CD4-positive, alpha-beta T cell treated with Interleukin-17A for 4 hours (primary cell): Measurements from ENCODE around the gene FAR2.

Experiments used
- DNase-seq: peaks from one replicate; pipeline ENCODE4 v3.0.0-alpha.2; 2020; ENCODE audit warnings: mixed read lengths

The FAR2 gene

GRCh38 chr12:29208936-29209701, 60.0 kb downstream of the FAR2 start:
- no peak for DNase-seq

DNA sequence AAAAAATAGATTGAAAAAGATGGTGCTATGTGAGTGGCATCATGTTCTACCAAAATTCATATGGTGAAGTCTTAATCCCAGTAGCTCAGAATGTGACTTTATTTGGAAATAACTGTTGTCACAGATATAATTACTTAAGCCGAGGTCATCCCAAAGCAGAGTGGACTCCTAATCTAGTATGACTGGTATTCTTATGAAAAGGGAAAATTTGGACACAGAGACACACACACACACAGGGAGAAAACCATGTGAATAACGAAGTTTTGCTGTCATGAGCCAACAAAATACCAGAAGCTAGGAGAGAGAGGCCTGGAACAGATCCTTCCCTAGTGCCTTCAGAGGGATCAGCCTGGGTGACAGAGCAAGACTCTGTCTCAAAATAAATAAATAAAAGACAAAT, 62.6 kb downstream of the FAR2 start:
- no peak for DNase-seq

DNA sequence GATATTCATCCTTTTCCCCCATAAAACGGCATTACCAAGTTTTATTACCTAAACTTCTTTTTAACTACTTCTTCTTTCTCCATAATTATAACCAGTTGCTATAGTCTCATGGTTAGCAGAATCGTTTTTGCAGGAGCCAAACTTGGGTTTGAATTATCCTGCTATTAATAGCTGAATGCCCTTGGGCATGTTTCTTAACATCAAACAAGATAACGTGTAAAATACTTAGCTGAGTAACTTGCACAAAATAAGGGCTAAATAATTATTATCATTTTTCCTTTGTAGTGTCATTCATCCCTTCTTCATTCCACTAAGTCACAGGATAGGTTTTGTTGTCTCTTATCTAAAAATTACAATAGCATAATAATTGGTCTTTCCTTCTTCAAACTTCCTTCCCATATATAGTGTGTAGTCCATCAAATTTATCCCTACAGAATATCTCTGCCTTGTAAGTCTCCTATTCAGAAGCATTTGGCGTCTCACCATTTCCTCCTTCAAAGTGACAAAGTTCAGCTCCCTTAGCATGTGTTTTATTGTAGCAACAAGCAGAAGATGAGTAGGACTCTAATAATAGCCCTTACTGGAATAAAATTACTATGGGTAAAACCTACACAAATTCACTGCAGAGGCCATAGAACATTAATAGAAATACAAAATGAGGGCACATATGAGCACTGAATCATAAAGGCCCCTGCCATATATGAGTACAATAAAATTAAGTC, 63.8 kb downstream of the FAR2 start:
- DNase-seq: no peak

- no peak for DNase-seq
These were observed 67.2 kb downstream of the FAR2 start for GRCh38 chr12:29216266-29216665.

GRCh38 chr12:29216797-29217575, 67.9 kb downstream of the FAR2 start:
- no peak for DNase-seq

DNA sequence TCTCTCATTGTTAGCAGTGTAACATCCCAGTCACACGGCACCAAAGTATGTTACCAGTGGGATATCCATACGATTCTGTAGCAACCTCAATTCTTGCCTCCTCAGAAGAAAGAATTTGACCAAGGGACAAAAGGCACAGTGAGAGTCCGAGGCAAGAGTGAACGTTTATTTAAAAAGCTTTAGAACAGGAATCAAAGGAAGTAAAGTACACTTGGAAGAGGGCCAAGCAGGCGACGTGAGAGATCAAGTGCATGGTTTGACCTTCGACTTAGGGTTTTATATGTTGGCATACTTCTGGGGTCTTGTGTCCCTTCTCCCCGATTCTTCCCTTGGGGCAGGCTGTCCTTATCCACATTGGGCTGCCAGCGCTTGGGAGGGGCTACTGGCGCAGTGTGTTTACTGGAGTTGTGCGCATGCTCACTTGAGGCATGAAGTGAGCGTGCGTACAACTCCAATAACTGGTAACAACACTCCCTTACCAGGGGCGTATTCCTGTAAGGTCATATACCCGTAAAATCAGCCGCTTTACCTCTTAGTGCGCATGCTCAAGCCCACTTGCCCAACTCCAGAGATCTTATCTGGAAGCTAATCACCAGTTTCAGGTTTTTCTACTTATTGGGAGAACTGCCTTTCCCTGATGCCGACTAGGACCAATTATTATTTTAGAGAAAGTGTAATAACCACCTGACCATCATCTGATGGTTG, 71.7 kb downstream of the FAR2 start:
- DNase-seq: no peak

DNA sequence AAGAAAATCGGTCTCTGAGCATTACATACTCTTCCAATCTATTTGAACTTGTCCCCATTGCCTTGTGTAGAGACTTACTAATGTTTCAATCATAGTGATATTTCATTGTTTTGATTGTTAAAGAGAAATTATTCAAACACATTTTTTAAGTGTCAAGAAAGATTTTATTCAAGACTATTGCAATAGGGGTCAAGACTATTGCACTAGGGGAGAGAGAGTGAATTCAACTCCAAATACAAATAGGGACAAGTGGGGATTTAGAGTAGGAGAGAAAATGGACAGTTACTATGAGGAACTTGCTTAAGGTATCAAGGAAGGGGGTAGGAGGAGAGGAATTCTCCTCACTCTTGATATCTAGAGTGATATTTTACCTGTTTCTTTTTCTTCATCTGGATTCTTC, 73.1 kb downstream of the FAR2 start:
- no peak for DNase-seq

- no peak for DNase-seq
These were observed 74.3 kb downstream of the FAR2 start for GRCh38 chr12:29223426-29223825.

GRCh38 chr12:29223956-29224543, 75.0 kb downstream of the FAR2 start:
- DNase-seq: no peak

- DNase-seq: no peak
These were observed 75.5 kb downstream of the FAR2 start for GRCh38 chr12:29224572-29224971.

- no peak for DNase-seq
These were observed 76.8 kb downstream of the FAR2 start for GRCh38 chr12:29225834-29226233.

DNA sequence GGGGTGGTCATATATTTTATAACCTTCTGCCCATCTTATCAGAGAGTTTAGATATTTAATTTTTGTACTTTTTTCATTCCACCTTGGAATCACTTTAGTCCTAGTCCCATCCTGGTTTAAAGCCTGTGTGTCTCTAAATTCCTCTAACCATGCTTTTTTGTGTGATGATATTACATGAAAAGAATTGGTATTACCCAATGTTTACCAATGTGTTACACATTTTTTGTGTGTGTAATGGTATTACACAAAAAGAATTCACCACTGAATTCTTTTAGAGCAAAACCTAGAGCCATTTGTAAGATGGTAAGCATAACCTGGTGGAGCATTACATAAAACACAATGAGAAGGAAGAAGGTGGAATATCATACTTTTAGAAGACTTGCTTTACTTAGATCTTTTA, 77.5 kb downstream of the FAR2 start:
- DNase-seq: no peak

DNA sequence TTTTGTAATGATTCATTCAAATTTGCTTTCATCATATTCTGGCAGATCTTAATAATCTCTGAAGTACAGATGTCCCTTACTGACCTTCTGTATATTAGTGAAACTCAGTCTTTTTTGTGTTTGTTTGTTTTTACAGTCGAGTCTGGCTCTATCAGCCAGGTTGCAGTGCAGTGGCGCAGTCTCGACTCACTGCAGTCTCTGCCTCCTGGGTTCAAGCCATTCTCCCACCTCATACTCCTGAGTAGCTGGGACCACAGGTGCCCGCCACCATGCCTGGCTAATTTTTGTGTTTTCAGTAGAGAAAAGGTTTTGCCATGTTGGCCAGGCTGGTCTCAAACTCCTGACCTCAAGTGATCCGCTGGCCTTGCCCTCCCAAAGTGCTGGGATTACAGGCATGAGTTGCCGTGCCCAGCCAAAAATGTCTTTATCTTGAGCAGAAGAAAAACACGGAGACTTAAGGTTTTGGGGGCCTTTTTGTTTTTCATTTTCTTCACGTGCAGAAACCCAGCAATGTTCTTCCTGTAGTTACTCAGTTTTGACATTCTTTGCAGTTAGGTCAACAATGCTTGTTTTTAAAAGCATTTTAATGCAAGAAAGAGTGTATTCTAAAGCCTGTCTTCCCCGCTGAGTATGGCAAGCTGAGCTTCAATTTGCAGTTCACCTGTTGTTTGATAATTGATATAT, 79.5 kb downstream of the FAR2 start:
- DNase-seq: no peak

- DNase-seq: no peak
These were observed 80.1 kb downstream of the FAR2 start for GRCh38 chr12:29229158-29229505.

GRCh38 chr12:29229937-29230336, 80.9 kb downstream of the FAR2 start:
- DNase-seq: no peak

DNA sequence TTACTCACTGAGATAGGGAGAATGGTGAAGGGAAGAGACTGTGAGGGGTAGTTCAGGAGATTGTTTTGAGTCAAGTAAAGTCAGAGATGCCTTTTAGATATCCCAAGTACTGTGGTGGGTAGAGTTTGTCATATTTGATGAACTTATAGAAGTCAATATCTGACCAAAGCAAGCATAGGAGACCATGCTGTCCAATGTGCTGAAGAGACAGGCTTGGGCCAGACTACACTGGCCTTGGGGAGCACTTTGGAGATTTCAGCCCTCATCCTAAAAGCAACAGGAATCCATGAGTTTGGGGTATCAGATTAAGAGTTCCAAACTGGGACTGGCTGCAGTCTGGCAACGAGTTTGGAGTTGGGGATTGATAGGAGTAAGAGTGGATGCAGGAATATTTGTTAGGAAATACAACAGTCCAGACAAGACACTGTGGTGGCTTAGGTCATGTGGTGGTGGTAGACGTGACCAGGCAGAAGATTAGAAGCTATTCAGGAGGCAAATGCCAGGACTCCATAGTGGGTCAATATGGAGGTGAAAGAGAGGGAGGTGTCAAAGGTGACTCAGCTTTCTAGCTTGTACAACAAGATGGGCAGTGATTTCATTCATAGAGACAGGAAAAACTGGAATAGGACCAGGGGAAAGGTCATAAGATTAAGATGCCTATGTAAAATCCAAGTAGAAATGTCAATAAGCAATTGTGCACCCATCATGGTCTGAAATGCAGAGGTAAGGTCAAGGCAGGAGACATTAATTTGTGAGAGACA, 81.9 kb downstream of the FAR2 start:
- no peak for DNase-seq

DNA sequence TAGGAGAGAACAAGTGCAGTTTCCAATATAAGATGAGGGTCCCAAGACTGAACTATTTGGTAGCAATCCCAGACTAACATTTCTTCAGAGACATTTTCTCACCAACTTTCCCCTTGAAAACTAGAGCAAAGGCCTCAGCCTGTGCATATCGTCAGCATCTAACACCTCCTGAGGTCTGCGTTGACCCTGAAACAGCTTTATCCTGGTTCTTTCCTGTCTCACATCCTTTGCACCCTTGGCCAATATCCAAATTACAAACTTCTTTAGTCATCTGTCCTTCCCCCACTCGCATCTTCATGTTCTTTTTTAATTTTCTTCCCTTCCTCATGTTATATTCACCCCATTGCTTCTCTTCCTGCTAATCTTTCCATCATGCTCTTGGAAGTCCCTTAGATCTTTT, 83.0 kb downstream of the FAR2 start:
- DNase-seq: no peak

- DNase-seq: no peak
These were observed 85.5 kb downstream of the FAR2 start for GRCh38 chr12:29234552-29234951.

- DNase-seq: no peak
These were observed 86.0 kb downstream of the FAR2 start for GRCh38 chr12:29234965-29235626.

- no peak for DNase-seq
These were observed 89.8 kb downstream of the FAR2 start for GRCh38 chr12:29238822-29239291.

GRCh38 chr12:29239336-29239735, 90.3 kb downstream of the FAR2 start:
- DNase-seq: no peak
